Occipital lobe (tissue), 2 donors: Measurements from ENCODE around the gene CLEC4F. TPM values are rescaled to one million over a fixed set of nuclear protein-coding genes. Genes with fewer than 3 reads are reported as not detected.

Experiments used
- small RNA-seq: library from RNA; depleted of rRNA; stranded (forward); fragments of <200 nt; gene quantifications from one replicate; pipeline ENCODE3, GENCODE V24; 2014
- total RNA-seq: library from RNA; depleted of rRNA; stranded (reverse); fragments of >200 nt; gene quantifications from one replicate; pipeline ENCODE4 v1.2.3, GENCODE V29; 2014

Gene CLEC4F
- total RNA-seq, 1 donor from 2014 or later, result not detected

Small RNAs within 50 kb of the gene (small RNA-seq; reads per million reads assigned to genes)
- not detected for gene HMGN2P21

Other genes with a start within 250 kb of the CLEC4F start
- 435 TPM for gene ADD2, start 52.4 kb downstream of the CLEC4F start, total RNA-seq
- gene FIGLA, start 30.0 kb downstream of the CLEC4F start, total RNA-seq, result not detected
- not detected for gene CD207, start 15.2 kb upstream of the CLEC4F start, total RNA-seq
- gene VAX2, start 80.0 kb upstream of the CLEC4F start, total RNA-seq, result 0.31 TPM
- gene ATP6V1B1, start 115.3 kb upstream of the CLEC4F start, total RNA-seq, result not detected
- 0.62 TPM for gene ANKRD53, start 158.0 kb upstream of the CLEC4F start, total RNA-seq
- gene TEX261, start 174.3 kb upstream of the CLEC4F start, total RNA-seq, result 18.1 TPM
- 34.0 TPM for gene NAGK, start 248.0 kb upstream of the CLEC4F start, total RNA-seq